K562 (cell line): ENCODE measurements around the gene DPH5. TPM values are rescaled to one million over a fixed set of nuclear protein-coding genes. Genes with fewer than 3 reads are reported as not detected.
"Not testable (repeated sequence)": the region's sequence is repeated elsewhere in the genome, so short reads cannot be mapped to it uniquely, and the experiment has no call there.

ENCODE experiments used
- ATAC-seq: fragments of 200-7000 bp; cut with Tn5 transposase; 3 replicates; pipeline ENCODE4 v1.9.1; 2020; ENCODE audit warnings: moderate library complexity
- BruUV-seq: library from RNA; stranded (reverse); fragments of 400-500 nt; replicated peaks from 2 replicates; lab custom pipeline; 2021; lab: Mats Ljungman, UMichigan
- CTCF ChIA-PET: fragments of 300-600 bp; formaldehyde crosslinking; extraction: SDS; loops from one replicate; lab custom pipeline; 2021; ENCODE audit warnings: low intra/inter-chr PET ratio; lab: Yijun Ruan, JAX
- POLR2A ChIA-PET: fragments of 300-600, 350-650 bp; sonication (Branson Sonifier 250); formaldehyde crosslinking; extraction: SDS; loops from one replicate; lab custom pipeline; 2021; ENCODE audit warnings: antibody characterized with exemption, inconsistent platforms; lab: Yijun Ruan, JAX
- DNase-seq, 4 experiments: peaks; one replicate each; pipeline versions ENCODE4 v3.0.0 to v3.0.0-alpha.2; 2011 to 2018; ENCODE audit warnings: low spot score in 3 of 4, mixed read lengths in 3 of 4; ENCODE audit errors: extremely low read depth in 1 of 4
- FAIRE-seq: peaks from 2 replicates; lab custom pipeline; 2011; peaks lifted over from hg19 to GRCh38; lab: Jason Lieb, UNC
- H2AFZ ChIP-seq: 2 replicates; pipeline ENCODE4 v1.6.0; 2011; ENCODE audit warnings: low read depth, low read length, control low read depth, inconsistent platforms
- H3K27ac ChIP-seq: fragments of 200-600 bp; 3 replicates; pipeline ENCODE4 v1.8.0; 2011; ENCODE audit warnings: low read depth, mild to moderate bottlenecking, control low read depth, inconsistent platforms, low read length, moderate library complexity, mixed read lengths; ENCODE audit errors: extremely low read depth
- H3K27me3 ChIP-seq, 2 experiments: fragments of 300-600 bp in 1 of 2; 2 replicates in 1 of 2; 3 replicates in 1 of 2; pipeline versions ENCODE4 v1.6.0 to v1.8.0; 2011; ENCODE audit warnings: inconsistent platforms in 2 of 2, low read length in 2 of 2, mild to moderate bottlenecking in 1 of 2, mixed read lengths in 1 of 2, moderate library complexity in 1 of 2; ENCODE audit not compliant: control insufficient read depth in 2 of 2, insufficient read depth in 2 of 2
- H3K36me3 ChIP-seq: fragments of 300-600 bp; 3 replicates; pipeline ENCODE4 v1.8.0; 2011; ENCODE audit warnings: mild to moderate bottlenecking, low read length, inconsistent platforms; ENCODE audit not compliant: control insufficient read depth, insufficient read depth
- H3K4me1 ChIP-seq, 2 experiments: fragments of 200-600 bp in 1 of 2; replicated peaks in 1 of 2; 2 replicates in 1 of 2; 3 replicates in 1 of 2; pipeline versions ENCODE4 v1.5.1 to v1.8.0; 2011; ENCODE audit warnings: inconsistent platforms in 2 of 2, low read length in 2 of 2, mild to moderate bottlenecking in 1 of 2, mixed read lengths in 1 of 2, moderate library complexity in 1 of 2; ENCODE audit not compliant: control insufficient read depth in 2 of 2, insufficient read depth in 2 of 2
- H3K4me2 ChIP-seq: 2 replicates; pipeline ENCODE4 v1.6.1; 2011; ENCODE audit warnings: low read length, control low read depth, inconsistent platforms, mixed read lengths; ENCODE audit not compliant: insufficient read depth
- H3K4me3 ChIP-seq: fragments of 200-600 bp; sonication (generic), shearing (Covaris generic); 2 replicates; pipeline ENCODE4 v1.5.1; 2016; ENCODE audit warnings: control low read depth, inconsistent platforms
- H3K79me2 ChIP-seq: fragments of 200-600 bp; 3 replicates; pipeline ENCODE4 v1.8.0; 2011; ENCODE audit warnings: low read length, inconsistent platforms; ENCODE audit not compliant: control insufficient read depth, insufficient read depth
- H3K9ac ChIP-seq, 2 experiments: 2 replicates each; pipeline versions ENCODE4 v1.6.0 to v1.6.1; 2011; ENCODE audit warnings: low read depth in 2 of 2, low read length in 2 of 2, control low read depth in 1 of 2, inconsistent platforms in 1 of 2, mild to moderate bottlenecking in 1 of 2, mixed read lengths in 1 of 2; ENCODE audit not compliant: insufficient read depth in 1 of 2
- H3K9me1 ChIP-seq: one replicate; pipeline ENCODE4 v1.6.0; 2011; ENCODE audit warnings: inconsistent platforms, mild to moderate bottlenecking, low read length, moderate library complexity; ENCODE audit not compliant: control insufficient read depth, insufficient read depth
- H3K9me3 ChIP-seq: replicated peaks from 2 replicates; pipeline ENCODE4 v1.5.1; 2011; ENCODE audit warnings: low read depth, low read length, inconsistent platforms; ENCODE audit not compliant: control insufficient read depth, insufficient read depth
- H4K20me1 ChIP-seq: replicated peaks from 2 replicates; pipeline ENCODE4 v1.6.1; 2011; ENCODE audit warnings: low read length, inconsistent platforms, mixed read lengths; ENCODE audit not compliant: control insufficient read depth, insufficient read depth
- ZFX ChIP-seq: sonication (generic); formaldehyde crosslinking; IDR thresholded peaks from 2 replicates; pipeline ENCODE4 v1.8.0; 2022; ENCODE audit warnings: mild to moderate bottlenecking, missing genetic modification reagents, moderate library complexity
- ZNF507 ChIP-seq: conservative IDR thresholded peaks from 2 replicates; pipeline ENCODE4 v1.6.1; 2017; ENCODE audit warnings: missing genetic modification characterization, missing compliant biosample characterization
- WGBS: fragments of 100-300 bp; shearing (Covaris generic); methylation state at CpG from one replicate; pipeline ENCODE4 v1.1.6; 2016; ENCODE audit warnings: low coverage, mixed read lengths; ENCODE audit not compliant: insufficient coverage; ENCODE audit errors: missing lambda C conversion rate; 5-methylcytosine and 5-hydroxymethylcytosine counted together
- in situ Hi-C: fragments of 300-500 bp; cut with MboI; formaldehyde crosslinking; loops from 4 replicates; pipeline ENCODE4 v1.15.0; 2018; ENCODE audit warnings: inconsistent platforms, mixed read lengths
- intact Hi-C: fragments of 100-400 bp; cut with micrococcal nuclease; formaldehyde crosslinking; loops from 2 replicates; pipeline ENCODE4 v1.14.2; 2022
- polyA plus RNA-seq, 8 experiments: library from polyadenylated mRNA; depleted of rRNA in 4 of 8; stranded (reverse) in 5 of 8; unstranded in 3 of 8; fragments of >200 nt; fragmentation: Nextera tagmentation in 2 of 8; fragmentation: Illumina TruSeq in 1 of 8; extraction: Ambion mirVana in 2 of 8; extraction: Trizol in 1 of 8; gene quantifications; 2 replicates each; pipeline versions ENCODE4 v1.2.1 to v1.2.3, GENCODE V29; 2011 to 2014; ENCODE audit warnings: inconsistent platforms in 1 of 8, missing spikeins in 1 of 8
- total RNA-seq, 7 experiments: library from RNA; depleted of rRNA in 6 of 7; stranded (reverse); fragments of >200 nt in 6 of 7; fragmentation: Illumina TruSeq in 2 of 7; extraction: Trizol in 2 of 7; gene quantifications; 2 replicates each; pipeline versions ENCODE4 v1.2.1 to v1.2.3, GENCODE V29; 2011 to 2021; ENCODE audit warnings: low replicate concordance in 1 of 7

Gene DPH5
- total and polyA plus RNA-seq, 9 of the 15 experiments (the other 6 are each of a cell fraction or from before 2014, with no cell fraction given), result 37.6 to 159 (median 89.7) TPM

GRCh38 chr1:100948721-100949405 is 76.7 kb downstream of the DPH5 start:
- peak overlapping the region; percentile 28; the same call in 1 of the 3 replicates for H3K27ac ChIP-seq
- H2AFZ ChIP-seq, H3K4me3 ChIP-seq: not testable (repeated sequence)

GRCh38 chr1:100947816-100948215 is 77.8 kb downstream of the DPH5 start:
- in situ Hi-C loops, result not testable (repeated sequence)

More at GRCh38 chr1:100948721-100949405, 76.7 kb downstream of the DPH5 start:
- Histone ChIP-seq H3K36me3 (peaks cover 14% of the 10 kb centered on the region), H3K4me1 (peaks cover 9 to 10% of the 10 kb centered on the region in 2 experiments; a peak in 3 of 5 replicates), H3K4me2 (0 out of 2 replicates have a peak overlapping the region, but pooled peaks have one; percentile 29), H3K9ac (peak overlapping the region; percentile 33 to 58; a peak in 2 of 4 replicates)
- CTCF ChIA-PET, H3K9me3 ChIP-seq, BruUV-seq, FAIRE-seq, H3K79me2 ChIP-seq, DNase-seq, H3K27me3 ChIP-seq, intact Hi-C loops, ATAC-seq, H4K20me1 ChIP-seq, H3K9me1 ChIP-seq, in situ Hi-C loops: not testable (repeated sequence)
- POLR2A ChIA-PET, result interaction anchor here (0.6 to 2.5 kb wide), 3 partner anchors 8 to 316 kb away, joined by 4 to 8 read pairs (median 6); no protein-coding TSS in a partner anchor
- WGBS, result 86% methylated on average over 7 of the region's 7 CpGs
- TF ChIP-seq ZFX (CRISPR knock-in tag), result 0 out of 2 replicates have a peak, but pooled peaks have one; percentile 15
- TF ChIP-seq, all 486 proteins: peak for 1; not testable (repeated sequence) for 485

More at GRCh38 chr1:100947816-100948215, 77.8 kb downstream of the DPH5 start:
- CTCF ChIA-PET, intact Hi-C loops, H4K20me1 ChIP-seq, H3K79me2 ChIP-seq, H3K4me3 ChIP-seq, BruUV-seq, H2AFZ ChIP-seq, FAIRE-seq, DNase-seq, H3K4me2 ChIP-seq, H3K9ac ChIP-seq, H3K27me3 ChIP-seq, H3K9me3 ChIP-seq, ATAC-seq, H3K27ac ChIP-seq, H3K9me1 ChIP-seq: not testable (repeated sequence)
- TF ChIP-seq ZNF507, result peak; percentile 93
- peaks cover 9 to 10% of the 10 kb centered on the region in 2 experiments; a peak in 3 of 5 replicates for H3K4me1 ChIP-seq
- peaks cover 14% of the 10 kb centered on the region for H3K36me3 ChIP-seq
- POLR2A ChIA-PET, result interaction anchor here (2.5 kb wide), 1 partner anchor 9 kb away, joined by 6 read pairs; no protein-coding TSS in a partner anchor
- 78% methylated on average over 3 of the region's 3 CpGs for WGBS
